ENCODE results near the gene TPGS1. TPM values are rescaled to one million over a fixed set of nuclear protein-coding genes. Genes with fewer than 3 reads are reported as not detected.

The TPGS1 gene
- total RNA-seq, 4 donors from 2014 or later, result 50.8 to 147 (median 99.6) TPM

DNA sequence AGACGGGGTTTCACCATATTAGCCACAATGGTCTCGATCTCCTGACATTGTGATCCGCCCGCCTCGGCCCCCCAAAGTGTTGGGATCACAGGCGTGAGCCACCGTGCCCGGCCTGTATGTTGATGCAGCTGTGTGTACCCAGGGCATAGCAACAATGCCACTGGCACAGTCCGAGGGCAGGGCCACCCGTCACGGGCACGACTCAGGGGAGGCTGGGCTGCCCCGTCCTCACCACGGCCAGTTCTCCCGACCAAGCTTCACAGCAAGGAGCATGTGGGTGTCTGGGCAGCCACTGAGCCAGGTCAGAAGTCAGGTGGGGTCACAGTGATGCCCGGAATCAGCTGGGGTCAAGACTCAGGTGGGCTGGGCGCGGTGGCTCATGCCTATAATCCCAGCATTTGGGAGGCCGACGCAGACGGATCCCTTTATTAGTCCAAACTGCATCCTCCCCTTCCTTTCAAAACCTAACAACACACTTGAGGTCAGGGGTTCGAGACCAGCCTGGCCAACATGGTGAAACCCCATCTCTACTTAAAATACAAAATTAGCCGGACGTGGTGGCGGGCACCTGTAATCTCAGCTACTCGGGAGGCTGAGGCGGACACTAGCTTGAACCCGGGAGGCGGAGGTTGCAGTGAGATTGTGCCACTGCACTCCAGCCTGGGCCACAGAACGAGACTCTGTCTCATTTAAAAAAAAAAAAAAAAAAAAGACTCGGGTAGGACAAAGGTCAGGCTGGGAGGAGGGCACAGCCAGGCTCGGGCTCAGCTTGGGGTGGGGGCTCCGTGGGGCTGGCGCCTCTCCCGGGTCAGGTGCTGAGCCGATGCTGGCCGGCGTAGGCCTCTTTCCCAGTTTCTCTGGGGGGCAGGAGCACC, 23.1 kb downstream of the TPGS1 start:
- TF ChIP-seq POLR2A (IDR thresholded peaks at IDR 0.05), result no peak
- TF ChIP-seq, protein P1, sequence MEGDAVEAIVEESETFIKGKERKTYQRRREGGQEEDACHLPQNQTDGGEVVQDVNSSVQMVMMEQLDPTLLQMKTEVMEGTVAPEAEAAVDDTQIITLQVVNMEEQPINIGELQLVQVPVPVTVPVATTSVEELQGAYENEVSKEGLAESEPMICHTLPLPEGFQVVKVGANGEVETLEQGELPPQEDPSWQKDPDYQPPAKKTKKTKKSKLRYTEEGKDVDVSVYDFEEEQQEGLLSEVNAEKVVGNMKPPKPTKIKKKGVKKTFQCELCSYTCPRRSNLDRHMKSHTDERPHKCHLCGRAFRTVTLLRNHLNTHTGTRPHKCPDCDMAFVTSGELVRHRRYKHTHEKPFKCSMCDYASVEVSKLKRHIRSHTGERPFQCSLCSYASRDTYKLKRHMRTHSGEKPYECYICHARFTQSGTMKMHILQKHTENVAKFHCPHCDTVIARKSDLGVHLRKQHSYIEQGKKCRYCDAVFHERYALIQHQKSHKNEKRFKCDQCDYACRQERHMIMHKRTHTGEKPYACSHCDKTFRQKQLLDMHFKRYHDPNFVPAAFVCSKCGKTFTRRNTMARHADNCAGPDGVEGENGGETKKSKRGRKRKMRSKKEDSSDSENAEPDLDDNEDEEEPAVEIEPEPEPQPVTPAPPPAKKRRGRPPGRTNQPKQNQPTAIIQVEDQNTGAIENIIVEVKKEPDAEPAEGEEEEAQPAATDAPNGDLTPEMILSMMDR (IDR thresholded peaks at IDR 0.05), result no peak
- Histone ChIP-seq H3K27ac (peak overlapping the region in 2 of 3 donors; percentile 87 to 97), H3K4me1 (peaks cover 22 to 27% of the 10 kb centered on the region in 2 donors), H3K36me3 (no peaks in the 10 kb centered on the region), H3K4me3 (replicated peaks in 1 of 3) (peak overlapping the region in 2 of 3 donors; percentile 60 to 95), H3K27me3 (no peaks in the 10 kb centered on the region), H3K9me3 (no peaks in the 10 kb centered on the region)
- 59 to 62% methylated on average over 26 to 28 of the region's 38 CpGs for WGBS, 2 donors
- no peak for DNase-seq
- intact Hi-C loops (cut with DNase I), result no loop called here

DNA sequence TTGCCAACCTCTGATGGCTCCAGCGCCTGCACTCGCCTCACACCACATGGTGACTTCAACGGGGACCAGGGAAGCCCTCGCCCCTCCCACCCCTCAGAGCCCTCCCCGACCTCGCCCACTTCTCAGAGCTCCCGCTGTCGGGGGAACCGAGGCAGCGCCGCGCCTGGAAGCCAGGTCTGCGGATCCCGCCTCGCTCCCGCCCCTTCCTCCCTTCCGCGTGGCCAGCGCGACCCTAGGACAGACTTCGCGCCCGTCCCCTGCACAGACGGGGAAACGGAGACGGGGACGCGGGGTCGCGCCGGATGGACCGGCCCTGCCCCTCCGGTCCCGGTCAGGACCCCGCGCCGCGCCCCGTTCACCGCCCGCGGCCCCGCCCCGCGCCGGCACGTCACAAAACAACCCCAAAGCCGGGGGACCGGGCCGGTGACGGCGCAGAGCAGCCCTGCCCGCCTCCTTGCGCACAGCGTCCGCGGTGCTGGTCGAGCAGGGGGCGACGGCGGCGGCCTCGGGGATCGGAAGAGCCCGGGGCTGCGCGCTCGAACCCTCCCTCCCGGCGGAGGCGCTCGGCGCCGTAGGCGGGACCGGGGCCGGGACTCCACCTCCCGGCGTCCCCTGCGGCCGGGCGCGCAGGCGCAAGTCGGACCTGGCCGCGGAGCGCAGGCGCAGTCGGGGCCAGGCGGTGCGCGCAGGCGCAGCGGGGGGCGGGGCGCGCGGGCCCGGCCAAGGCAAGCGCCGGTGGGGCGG, 23.9 kb downstream of the TPGS1 start:
- Histone ChIP-seq H3K27ac (peak overlapping the region; percentile 87 to 97 (median 93)), H3K27me3 (no peaks in the 10 kb centered on the region), H3K36me3 (peaks cover 4 to 5% of the 10 kb centered on the region in 2 donors), H3K4me3 (replicated peaks in 1 of 3) (peak overlapping the region; percentile 60 to 95 (median 93)), H3K9me3 (no peaks in the 10 kb centered on the region), H3K4me1 (peaks cover 22 to 28% of the 10 kb centered on the region in 2 donors)
- 0 to 1% methylated on average over 8 to 20 of the region's 103 CpGs for WGBS, 2 donors
- DNase-seq, result peak; percentile 82 to 85
- TF ChIP-seq, protein P1 (IDR thresholded peaks at IDR 0.05), result peak in 1 of 6 experiments; percentile 11
- TF ChIP-seq POLR2A (IDR thresholded peaks at IDR 0.05), result peak in 1 of 2 donors; percentile 96
- intact Hi-C loops (cut with DNase I), result no loop called here

DNA sequence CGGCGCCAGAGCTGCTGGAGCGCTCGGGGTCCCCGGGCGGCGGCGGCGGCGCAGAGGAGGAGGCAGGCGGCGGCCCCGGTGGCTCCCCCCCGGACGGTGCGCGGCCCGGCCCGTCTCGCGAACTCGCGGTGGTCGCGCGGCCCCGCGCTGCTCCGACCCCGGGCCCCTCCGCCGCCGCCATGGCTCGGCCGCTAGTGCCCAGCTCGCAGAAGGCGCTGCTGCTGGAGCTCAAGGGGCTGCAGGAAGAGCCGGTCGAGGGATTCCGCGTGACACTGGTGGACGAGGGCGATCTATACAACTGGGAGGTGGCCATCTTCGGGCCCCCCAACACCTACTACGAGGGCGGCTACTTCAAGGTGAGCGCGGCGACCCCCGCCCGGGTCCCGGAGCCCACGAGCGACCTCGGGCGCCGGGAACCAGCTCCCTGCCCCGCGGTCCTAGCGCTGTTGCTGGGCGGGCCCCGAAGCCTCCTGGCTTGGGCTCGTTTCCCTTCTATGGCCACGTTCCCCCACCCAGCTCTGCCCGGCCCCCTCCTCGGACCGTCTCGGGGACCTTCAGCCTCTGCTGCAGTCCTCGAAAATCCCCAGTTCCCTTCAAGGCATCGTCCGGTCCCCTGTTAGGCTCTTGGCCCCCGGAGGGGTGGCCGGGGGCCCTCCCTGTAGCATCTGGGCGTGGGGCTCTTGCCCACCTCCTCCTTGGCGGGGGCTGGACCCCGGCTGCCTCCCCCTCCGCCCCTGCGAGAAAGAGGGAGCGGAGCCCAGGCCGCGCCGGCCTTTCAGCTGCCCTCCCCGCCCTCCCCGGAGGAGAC, 24.7 kb downstream of the TPGS1 start, which contains the start of gene CDC34:
Gene CDC34 (plus strand): TSS at position 8 of the 808 bp plus-strand sequence. CDS start 172 bp downstream, at position 180.
- WGBS, 2 donors, result 0 to 2% methylated on average over 4 to 9 of the region's 84 CpGs
- peak in 1 of 2 donors; percentile 48 for TF ChIP-seq POLR2A (IDR thresholded peaks at IDR 0.05)
- TF ChIP-seq, protein P1 (IDR thresholded peaks at IDR 0.05), result no peak
- intact Hi-C loops (cut with DNase I), result no loop called here
- H3K4me3 ChIP-seq (replicated peaks in 1 of 3), result peak within 1 kb of the TSS; percentile 87 to 95 (median 93)
- peaks cover 22 to 28% of the 10 kb centered on the region in 2 donors for H3K4me1 ChIP-seq
- H3K27me3 ChIP-seq, result no peaks in the 10 kb centered on the region
- DNase-seq, result peak in 1 of 2 donors; percentile 36
- peak within 1 kb of the TSS; percentile 87 to 97 (median 93) for H3K27ac ChIP-seq
- H3K9me3 ChIP-seq, result no peaks in the 10 kb centered on the region
- H3K36me3 ChIP-seq, result peaks cover 12 to 13% of the 10 kb centered on the region in 2 donors

DNA sequence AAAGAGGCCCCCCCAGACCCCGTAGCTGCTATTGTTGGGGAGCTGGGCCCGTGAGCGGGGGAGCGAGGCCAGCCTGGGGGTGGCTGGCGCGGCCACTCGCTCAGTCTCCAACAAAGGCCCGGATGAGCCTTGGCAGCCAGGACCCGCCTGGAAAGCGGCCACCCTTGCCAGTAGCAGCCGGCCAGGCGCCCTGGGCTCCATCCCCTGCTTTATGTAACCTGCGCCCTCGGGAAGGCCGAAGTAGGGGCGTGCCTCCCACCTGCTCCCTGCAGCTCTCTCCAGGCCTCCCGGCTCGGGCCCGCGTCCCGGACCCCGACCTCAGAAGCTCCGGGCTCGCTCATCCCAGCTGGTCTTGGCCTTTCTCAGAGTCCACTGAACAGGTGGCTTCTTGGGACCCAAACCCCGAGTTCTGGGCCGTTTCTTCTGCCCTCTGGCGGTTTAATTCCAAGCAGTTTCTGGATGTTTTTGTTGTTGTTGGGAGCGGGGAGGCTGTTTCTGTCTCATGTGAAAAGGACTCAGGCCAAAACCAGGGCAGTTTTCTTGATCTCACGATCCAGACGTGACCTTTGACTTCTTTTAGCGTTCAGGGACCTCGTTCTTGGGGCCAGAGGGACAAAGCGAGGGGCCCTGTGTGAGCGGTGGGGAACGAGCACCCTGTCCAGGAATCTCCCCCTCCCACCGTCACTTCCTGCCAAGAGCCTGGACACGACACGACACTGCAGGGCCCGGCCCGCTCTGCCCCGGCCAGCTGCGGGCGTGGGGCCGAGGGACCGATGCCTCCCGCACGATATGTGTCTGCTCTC, 25.5 kb downstream of the TPGS1 start:
- peak overlapping the region; percentile 80 to 87 (median 83) for H3K4me3 ChIP-seq (replicated peaks in 1 of 3)
- peaks cover 15 to 16% of the 10 kb centered on the region in 2 donors for H3K36me3 ChIP-seq
- DNase-seq, result peak; percentile 79 to 87
- H3K9me3 ChIP-seq, result no peaks in the 10 kb centered on the region
- peaks cover 22 to 28% of the 10 kb centered on the region in 2 donors for H3K4me1 ChIP-seq
- TF ChIP-seq, protein P1 (IDR thresholded peaks at IDR 0.05), result peak in 5 of 6 experiments; percentile 19 to 58 (median 50)
- TF ChIP-seq POLR2A (IDR thresholded peaks at IDR 0.05), result peak in 1 of 2 donors; percentile 19
- H3K27ac ChIP-seq, result peak overlapping the region; percentile 62 to 81 (median 72)
- no peaks in the 10 kb centered on the region for H3K27me3 ChIP-seq
- WGBS, 2 donors, result 0% methylated on average over 6 to 29 of the region's 47 CpGs
- intact Hi-C loops (cut with DNase I), result no loop called here
